LNCaP clone FGC (cell line): ENCODE measurements around the gene BMAL1.

ENCODE experiments used
- DNase-seq: peaks from one replicate; pipeline ENCODE4 v3.0.0-alpha.2; 2011; ENCODE audit warnings: low read depth
- H3K4me3 ChIP-seq: 2 replicates; pipeline ENCODE4 v1.5.1; 2011; ENCODE audit warnings: mild to moderate bottlenecking, low read depth, low read length, control low read depth
- CTCF ChIP-seq: IDR thresholded peaks from 2 replicates; pipeline ENCODE4 v1.5.1; 2012; ENCODE audit warnings: mild to moderate bottlenecking; ENCODE audit not compliant: control insufficient read depth, insufficient read depth; ENCODE audit errors: extremely low read depth

BMAL1 gene

GRCh38 chr11:13338019-13338426 is 60.4 kb downstream of the BMAL1 start:
- TF ChIP-seq CTCF, result no peak
- H3K4me3 ChIP-seq, result no peak overlapping the region
- no peak for DNase-seq

GRCh38 chr11:13338427-13339069 is 61.0 kb downstream of the BMAL1 start:
- no peak for TF ChIP-seq CTCF
- DNase-seq, result no peak
- H3K4me3 ChIP-seq, result no peak overlapping the region

GRCh38 chr11:13339195-13340153 is 61.9 kb downstream of the BMAL1 start:
- TF ChIP-seq CTCF, result no peak
- peak; percentile 82 for DNase-seq

GRCh38 chr11:13341026-13341425 is 63.4 kb downstream of the BMAL1 start:
- TF ChIP-seq CTCF, result no peak
- no peak overlapping the region for H3K4me3 ChIP-seq
- DNase-seq, result no peak

More at GRCh38 chr11:13339195-13340153, 61.9 kb downstream of the BMAL1 start:
- H3K4me3 ChIP-seq, result peak overlapping the region; percentile 16

- no peak for TF ChIP-seq CTCF
- no peak overlapping the region for H3K4me3 ChIP-seq
- DNase-seq, result no peak
Observed at GRCh38 chr11:13343067-13343466, 65.5 kb downstream of the BMAL1 start.

GRCh38 chr11:13343931-13344717 is 66.5 kb downstream of the BMAL1 start:
- peak; percentile 46 for DNase-seq
- no peak overlapping the region for H3K4me3 ChIP-seq
- peak; percentile 90 for TF ChIP-seq CTCF
